ENCODE data around the gene CDK19.

The CDK19 gene

DNA sequence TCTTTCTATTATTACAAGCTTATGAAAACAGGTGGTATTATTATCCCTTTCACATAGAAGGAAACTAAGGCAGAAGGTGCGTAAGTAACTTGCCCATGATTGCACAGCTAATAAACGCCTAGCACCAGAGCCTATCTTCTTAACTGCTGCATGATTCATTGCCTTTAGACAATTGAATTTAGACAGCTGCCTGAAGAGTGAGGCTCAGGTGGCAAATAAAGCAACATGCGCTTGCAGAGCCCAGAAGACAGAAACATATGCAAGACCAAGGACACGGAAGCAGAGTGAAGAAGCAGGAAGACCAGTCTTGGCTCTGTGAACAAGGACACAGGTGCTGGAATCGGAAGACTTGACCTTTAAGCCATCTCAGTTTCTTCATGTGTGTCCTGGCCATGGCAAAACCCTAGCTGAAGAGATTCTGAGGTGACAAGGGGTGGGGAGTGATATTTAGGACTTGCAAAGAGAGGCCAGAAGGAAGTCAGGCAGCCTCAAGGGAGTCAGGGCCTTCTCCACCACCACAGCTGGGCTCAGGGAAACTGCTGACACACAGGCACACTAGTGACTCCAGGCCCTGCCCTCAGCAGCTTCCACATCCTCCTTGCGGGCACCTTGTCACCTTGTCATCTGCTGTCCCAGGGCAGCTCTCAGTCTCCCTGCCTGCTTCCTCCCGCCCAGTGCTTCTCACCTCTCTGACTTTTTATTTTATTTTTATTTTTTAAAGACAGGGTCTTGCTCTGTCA, 247.1 kb downstream of the CDK19 start:
- DNase-seq, result no peak

DNA sequence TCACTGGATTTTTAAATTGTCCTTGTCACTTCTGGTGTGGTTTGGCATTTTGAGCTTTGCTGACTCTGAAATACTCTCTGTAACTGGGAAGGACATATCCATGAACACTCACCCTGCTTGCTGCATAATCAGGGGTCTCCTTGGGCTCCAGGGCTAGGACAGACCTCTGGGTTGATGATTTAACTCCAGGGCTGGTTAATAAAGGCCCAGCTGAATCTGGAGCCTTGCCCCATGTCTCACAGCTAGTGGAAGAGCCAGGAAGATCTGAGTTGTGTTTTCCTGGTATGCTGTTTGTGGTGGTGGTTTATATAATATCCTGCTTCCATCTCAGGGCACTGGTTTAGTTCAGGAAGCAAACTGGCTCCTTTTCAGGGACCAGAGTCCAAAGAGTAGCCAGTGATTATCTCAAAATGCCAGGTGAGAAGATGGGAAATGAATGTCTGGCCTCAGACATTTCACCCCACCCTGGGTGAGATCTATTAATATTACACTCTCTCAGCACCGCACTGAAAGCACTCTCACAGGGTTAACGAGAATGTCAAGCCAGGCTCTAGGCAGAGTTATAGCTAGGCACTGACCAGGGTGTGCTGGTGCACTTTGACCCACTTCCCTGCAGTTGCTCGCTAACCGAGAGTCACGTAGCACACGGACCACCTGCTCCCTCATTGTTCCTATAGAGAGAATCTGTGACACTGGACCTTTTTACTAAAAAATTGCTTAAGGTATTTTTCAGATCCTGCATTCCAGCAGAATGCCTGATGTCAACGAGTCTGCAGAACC, 248.7 kb downstream of the CDK19 start:
- DNase-seq, result no peak

DNA sequence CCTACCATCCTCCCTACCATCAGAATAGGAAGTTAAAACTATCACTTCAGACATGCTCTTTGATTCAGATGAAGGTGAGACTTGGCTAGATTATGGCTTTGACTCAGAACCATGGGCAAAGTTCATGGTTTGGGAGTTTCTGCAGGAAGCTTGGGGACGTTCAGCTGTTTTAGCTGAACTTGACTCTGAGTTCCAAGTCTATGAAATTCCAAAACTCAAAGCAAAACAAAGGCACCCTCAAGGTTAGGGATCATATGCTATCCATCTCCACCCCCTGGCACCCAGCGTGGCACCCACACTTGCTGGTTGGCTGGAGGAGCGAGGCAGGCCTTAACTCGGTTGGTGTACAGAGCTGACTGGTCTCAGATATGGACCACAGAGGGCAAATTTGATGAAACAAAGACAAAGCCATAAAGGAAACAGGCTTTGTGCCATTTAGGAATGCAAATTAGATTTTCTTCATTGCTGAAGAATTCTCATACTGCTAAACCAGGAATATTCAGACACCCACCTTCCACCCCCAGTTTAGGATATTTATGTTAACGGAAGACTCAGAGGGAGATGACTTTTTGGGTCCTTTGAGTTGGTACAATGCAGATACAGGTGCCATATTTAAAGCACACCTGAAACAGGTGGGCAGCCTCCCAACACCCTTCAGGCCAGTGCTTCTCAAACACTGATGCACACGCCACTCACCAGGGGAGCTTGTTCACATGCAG, 250.4 kb downstream of the CDK19 start:
- no peak for DNase-seq

DNA sequence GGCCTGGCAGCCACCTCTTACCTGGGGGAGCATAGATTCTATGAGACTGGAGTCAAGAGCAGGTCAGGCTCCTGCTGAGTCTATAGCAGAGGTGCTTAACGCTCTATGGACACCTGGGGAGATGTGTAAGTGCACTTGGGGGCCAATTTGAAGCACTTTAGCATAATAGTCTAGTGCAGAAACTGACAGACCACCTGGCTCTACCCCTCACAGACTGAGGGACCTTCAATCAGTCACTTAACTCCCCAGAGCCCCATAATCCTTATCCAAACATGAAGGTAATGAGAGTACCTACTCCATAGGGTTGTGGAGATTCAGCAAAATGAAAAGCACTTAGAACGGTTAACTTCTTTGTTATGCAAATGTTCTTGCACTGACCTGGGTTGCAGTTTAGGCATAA, 251.6 kb downstream of the CDK19 start:
- no peak for DNase-seq

DNA sequence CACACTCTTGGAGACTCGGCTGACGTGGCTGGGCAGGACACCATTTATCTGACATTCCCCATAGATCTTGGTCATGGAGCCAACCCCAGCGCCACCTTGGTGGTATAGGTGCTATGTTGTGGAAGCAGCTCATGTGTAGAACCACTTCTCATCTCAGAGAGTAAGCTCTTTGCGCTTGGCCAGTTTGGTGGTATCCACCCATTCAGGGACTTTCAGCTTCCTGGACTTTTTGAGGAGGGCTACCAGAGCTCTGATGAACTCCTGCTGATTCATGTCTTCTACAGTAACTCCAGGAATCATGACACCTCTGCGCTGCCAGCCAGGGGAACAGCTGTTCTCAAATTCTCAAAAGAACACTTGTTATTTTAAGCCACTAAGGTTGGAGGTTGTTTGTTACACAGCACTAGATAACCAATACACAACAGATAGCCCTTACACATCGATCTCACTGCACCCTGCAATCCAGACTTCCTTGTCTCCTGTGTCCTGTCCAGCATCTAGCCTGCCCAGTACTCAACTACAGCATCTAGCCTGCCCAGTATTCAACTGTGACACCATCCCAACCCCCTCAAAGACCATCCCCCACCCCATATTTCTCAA, 252.9 kb downstream of the CDK19 start:
- no peak for DNase-seq

DNA sequence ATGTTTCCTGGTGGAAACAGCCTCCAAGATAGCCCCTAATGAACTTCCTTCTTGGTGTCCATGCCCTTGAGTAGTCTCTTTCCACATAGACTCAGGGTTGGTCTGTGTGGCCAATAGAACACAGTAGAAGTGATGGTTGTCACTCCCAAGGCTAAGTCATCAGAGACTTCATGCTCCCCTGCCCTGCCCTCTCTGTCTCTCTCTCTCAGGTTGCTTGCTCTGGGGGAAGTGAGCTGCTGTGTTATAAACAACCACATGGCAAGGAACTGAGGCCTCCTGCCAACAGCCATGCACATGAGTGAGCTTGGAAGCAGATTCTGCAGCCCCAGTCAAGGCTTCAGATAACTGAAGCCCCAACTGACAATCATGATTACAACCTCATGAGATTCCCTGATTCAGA, 253.6 kb downstream of the CDK19 start:
- DNase-seq, result no peak

DNA sequence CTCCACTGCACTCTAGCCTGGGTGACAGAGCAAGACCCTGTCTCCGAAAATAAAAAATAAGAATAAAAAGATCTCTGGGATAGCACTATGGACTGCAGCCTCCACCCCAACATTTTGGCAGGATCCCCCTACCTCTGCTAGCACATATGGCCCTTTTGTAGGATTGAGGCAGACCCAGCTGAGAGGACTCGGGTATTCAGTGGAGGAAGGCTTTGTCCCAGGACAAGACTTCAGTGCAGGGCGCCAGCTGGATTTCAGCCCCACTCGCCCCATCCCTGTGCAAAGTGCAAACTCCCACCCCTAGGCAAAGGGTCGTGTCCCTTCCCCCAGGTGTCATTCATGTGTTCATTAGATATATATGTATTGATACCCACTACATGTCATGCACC, 254.3 kb downstream of the CDK19 start:
- DNase-seq, result no peak

DNA sequence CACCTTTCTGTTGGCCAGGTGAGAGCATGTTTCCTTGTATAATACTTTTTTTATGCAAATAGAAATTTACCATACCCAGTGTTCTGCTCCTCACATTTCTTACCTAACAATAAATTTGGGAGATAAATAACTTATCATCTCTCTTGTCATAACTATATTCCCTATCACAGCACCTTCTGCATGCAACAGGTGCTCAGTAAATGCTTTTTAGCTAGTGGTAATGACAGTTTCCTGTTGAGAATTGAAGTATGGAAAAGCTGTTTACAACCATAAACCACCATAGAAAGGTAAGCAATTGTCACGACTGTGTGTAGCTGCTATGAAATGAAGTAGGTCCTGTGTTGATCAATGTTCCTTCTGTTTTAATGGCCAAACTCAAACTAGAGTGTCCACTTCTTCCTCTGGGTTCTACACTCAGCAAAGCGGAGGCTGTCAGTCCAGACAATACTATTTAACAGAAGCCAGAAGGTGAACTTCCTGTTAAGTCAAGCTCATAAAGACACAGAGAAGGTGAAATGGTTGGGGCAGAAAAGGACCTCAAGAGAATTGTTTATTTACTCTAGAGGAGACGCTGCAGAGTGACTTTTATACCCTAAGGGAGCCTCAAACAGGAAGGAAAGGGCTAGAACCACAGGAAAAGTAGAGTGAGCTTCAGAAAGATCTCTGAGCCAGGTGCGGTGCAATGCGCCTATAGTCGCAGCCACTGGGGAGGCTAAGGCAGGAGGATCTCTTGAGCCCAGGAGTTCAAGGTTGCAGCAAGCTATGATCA, 254.8 kb downstream of the CDK19 start:
- no peak for DNase-seq
